ENCODE results near the gene SIPA1L2.

Gene SIPA1L2

DNA sequence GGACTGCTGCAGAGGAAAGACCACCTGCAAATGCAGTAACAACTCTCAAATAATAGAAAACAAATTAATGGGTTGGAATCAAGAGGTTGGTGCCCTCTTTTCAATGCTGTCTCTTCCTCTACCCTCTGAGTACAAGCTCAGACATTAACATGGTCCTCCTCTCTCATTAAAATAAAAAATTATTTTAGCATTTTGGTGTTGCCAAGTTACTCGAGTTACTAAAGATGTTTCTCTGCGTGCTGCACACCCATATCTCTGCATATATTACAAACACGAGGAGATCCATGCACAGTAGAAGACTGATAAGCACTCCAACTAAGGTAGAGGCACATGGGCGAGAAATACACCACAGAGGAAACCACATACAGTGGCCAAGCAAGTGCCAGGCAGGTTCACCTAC lies 21.5 kb downstream of the SIPA1L2 start (continued):
- TF ChIP-seq ZNF274 (IDR thresholded peaks at IDR 0.05; ENCODE audit: low read length), result no peak
- no peak for TF ChIP-seq ZNF274 (tag by site-specific recombination; IDR thresholded peaks at IDR 0.05; ENCODE audit: borderline replicate concordance)
- no peak for TF ChIP-seq ZNF10 (tag by site-specific recombination; IDR thresholded peaks at IDR 0.05)

DNA sequence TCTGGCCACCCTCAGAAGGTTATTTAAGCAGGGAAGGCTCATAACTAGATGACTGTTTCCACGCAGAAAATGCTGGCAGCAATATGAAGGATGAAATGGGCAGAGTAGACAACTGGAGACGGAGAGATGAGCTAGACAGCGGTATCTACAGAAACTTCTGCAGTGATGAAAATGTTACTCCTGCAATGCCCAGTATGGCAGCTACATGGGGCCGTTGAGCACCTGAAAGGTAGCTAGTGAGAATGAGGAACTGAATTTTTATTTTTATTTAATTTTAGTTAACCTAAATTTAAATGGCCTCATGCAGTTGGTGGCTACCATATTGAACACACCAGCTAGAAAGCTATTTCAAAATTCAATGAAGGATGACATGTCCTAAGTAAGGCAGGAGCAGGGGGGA lies 27.3 kb downstream of the SIPA1L2 start:
- CTCF ChIA-PET, result interaction anchor here (0.6 to 3.6 kb wide), 15 partner anchors 8 to 1069 kb away, joined by 3 to 22 read pairs (median 4); partner anchors contain the start of gene SIPA1L2
- no peak overlapping the region for H3K4me3 ChIP-seq (ENCODE audit: low read depth, low read length)
- POLR2A ChIA-PET, result interaction anchor here (1.0 kb wide), 1 partner anchor 25 kb away, joined by 4 read pairs; no protein-coding TSS in a partner anchor

DNA sequence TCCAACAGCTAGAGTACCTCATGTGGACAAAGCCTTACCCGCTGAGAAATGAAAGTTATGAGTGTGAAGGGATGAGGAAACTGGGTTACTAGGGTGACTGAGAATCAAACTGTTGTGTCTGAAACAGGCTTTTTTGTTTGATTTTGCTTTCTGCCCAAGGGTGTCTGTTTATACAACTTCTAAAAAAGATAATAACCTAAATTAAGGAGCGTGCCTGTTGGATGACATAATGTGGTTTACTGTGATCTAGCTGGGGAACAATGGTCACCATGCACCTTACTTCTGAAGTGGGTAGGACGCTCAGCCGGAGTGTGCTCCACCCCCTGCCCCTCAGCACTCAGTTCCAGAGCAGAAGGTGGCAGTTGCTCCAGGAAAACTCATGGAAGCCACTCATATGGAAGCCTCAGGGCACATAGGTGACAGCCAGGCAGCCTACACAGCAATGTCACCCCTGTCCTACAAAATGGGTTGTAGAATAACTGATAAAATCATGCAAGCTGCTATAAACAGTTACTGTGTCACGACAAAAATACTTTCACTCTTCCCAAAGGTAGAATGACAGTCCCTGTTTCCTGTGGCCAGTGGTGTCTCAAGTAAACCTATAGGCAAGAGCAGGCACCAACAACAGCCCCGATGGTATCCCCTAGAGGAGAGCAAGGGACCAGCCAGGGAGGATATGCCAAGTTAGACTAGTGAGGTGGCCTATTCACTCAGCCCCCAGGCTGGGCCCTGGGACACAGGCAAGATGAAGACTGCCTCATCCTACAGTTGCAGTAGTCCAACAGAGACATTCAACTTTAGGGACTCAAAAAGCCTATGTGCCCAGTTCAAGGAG lies 29.3 kb downstream of the SIPA1L2 start:
- CTCF ChIA-PET, result interaction anchor here (0.6 to 3.6 kb wide), 9 partner anchors 8 to 1297 kb away, joined by 3 to 24 read pairs (median 4); partner anchors contain the start of gene SIPA1L2
- H3K36me3 ChIP-seq (ENCODE audit: control insufficient read depth in 2 of 2, insufficient read depth in 1 of 2, low read length in 2 of 2), result peaks cover 0 to 4% of the 10 kb centered on the region in 2 experiments; a peak in 1 of 3 replicates
- POLR2A ChIA-PET, result interaction anchor here (1.3 to 3.2 kb wide), 4 partner anchors 14 to 44 kb away, joined by 6 to 14 read pairs (median 8); no protein-coding TSS in a partner anchor
- TF ChIP-seq ZNF394 (tag by site-specific recombination; IDR thresholded peaks at IDR 0.05; ENCODE audit: borderline replicate concordance) (peak; percentile 61), ZNF610 (tag by site-specific recombination; IDR thresholded peaks at IDR 0.05; ENCODE audit: borderline replicate concordance) (peak; percentile 41; the same call in 1 of the 2 replicates), GLIS1 (tag by site-specific recombination; IDR thresholded peaks at IDR 0.05) (peak; percentile 45; the same call in 1 of the 2 replicates), KLF8 (tag by site-specific recombination; IDR thresholded peaks at IDR 0.05) (peak; percentile 83), ZNF324 (tag by site-specific recombination; IDR thresholded peaks at IDR 0.05) (peak; percentile 43; the same call in 1 of the 2 replicates), ZNF174 (tag by site-specific recombination; IDR thresholded peaks at IDR 0.05) (no peak), ZNF214 (tag by site-specific recombination; IDR thresholded peaks at IDR 0.05; ENCODE audit: borderline replicate concordance) (no peak), SCRT1 (tag by site-specific recombination; IDR thresholded peaks at IDR 0.05; ENCODE audit: borderline replicate concordance) (peak; percentile 66; the same call in 1 of the 2 replicates)
- TF ChIP-seq, protein P1, sequence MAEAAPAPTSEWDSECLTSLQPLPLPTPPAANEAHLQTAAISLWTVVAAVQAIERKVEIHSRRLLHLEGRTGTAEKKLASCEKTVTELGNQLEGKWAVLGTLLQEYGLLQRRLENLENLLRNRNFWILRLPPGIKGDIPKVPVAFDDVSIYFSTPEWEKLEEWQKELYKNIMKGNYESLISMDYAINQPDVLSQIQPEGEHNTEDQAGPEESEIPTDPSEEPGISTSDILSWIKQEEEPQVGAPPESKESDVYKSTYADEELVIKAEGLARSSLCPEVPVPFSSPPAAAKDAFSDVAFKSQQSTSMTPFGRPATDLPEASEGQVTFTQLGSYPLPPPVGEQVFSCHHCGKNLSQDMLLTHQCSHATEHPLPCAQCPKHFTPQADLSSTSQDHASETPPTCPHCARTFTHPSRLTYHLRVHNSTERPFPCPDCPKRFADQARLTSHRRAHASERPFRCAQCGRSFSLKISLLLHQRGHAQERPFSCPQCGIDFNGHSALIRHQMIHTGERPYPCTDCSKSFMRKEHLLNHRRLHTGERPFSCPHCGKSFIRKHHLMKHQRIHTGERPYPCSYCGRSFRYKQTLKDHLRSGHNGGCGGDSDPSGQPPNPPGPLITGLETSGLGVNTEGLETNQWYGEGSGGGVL (tag by site-specific recombination; IDR thresholded peaks at IDR 0.05), result peak; percentile 51; the same call in 1 of the 2 replicates
- TF ChIP-seq, protein P2, sequence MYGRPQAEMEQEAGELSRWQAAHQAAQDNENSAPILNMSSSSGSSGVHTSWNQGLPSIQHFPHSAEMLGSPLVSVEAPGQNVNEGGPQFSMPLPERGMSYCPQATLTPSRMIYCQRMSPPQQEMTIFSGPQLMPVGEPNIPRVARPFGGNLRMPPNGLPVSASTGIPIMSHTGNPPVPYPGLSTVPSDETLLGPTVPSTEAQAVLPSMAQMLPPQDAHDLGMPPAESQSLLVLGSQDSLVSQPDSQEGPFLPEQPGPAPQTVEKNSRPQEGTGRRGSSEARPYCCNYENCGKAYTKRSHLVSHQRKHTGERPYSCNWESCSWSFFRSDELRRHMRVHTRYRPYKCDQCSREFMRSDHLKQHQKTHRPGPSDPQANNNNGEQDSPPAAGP (tag by site-specific recombination; IDR thresholded peaks at IDR 0.05), result no peak
- TF ChIP-seq, protein P3, sequence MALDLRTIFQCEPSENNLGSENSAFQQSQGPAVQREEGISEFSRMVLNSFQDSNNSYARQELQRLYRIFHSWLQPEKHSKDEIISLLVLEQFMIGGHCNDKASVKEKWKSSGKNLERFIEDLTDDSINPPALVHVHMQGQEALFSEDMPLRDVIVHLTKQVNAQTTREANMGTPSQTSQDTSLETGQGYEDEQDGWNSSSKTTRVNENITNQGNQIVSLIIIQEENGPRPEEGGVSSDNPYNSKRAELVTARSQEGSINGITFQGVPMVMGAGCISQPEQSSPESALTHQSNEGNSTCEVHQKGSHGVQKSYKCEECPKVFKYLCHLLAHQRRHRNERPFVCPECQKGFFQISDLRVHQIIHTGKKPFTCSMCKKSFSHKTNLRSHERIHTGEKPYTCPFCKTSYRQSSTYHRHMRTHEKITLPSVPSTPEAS (tag by site-specific recombination; IDR thresholded peaks at IDR 0.05), result peak; percentile 15; the same call in 1 of the 2 replicates
- TF ChIP-seq, protein P4, sequence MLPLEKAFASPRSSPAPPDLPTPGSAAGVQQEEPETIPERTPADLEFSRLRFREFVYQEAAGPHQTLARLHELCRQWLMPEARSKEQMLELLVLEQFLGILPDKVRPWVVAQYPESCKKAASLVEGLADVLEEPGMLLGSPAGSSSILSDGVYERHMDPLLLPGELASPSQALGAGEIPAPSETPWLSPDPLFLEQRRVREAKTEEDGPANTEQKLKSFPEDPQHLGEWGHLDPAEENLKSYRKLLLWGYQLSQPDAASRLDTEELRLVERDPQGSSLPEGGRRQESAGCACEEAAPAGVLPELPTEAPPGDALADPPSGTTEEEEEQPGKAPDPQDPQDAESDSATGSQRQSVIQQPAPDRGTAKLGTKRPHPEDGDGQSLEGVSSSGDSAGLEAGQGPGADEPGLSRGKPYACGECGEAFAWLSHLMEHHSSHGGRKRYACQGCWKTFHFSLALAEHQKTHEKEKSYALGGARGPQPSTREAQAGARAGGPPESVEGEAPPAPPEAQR (tag by site-specific recombination; IDR thresholded peaks at IDR 0.05), result no peak
- TF ChIP-seq, protein P5, sequence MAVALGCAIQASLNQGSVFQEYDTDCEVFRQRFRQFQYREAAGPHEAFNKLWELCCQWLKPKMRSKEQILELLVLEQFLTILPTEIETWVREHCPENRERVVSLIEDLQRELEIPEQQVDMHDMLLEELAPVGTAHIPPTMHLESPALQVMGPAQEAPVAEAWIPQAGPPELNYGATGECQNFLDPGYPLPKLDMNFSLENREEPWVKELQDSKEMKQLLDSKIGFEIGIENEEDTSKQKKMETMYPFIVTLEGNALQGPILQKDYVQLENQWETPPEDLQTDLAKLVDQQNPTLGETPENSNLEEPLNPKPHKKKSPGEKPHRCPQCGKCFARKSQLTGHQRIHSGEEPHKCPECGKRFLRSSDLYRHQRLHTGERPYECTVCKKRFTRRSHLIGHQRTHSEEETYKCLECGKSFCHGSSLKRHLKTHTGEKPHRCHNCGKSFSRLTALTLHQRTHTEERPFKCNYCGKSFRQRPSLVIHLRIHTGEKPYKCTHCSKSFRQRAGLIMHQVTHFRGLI (tag by site-specific recombination; IDR thresholded peaks at IDR 0.05), result peak; percentile 25; the same call in 1 of the 2 replicates

More for the DNA sequence above, 27.3 kb downstream of the SIPA1L2 start:
- Histone ChIP-seq H3K9me3 (ENCODE audit: control insufficient read depth, insufficient read depth, low read depth, low read length) (no peaks in the 10 kb centered on the region), H3K27ac (ENCODE audit: extremely low read depth, low read depth, low read length) (no peak overlapping the region), H3K36me3 (ENCODE audit: control insufficient read depth in 2 of 2, insufficient read depth in 1 of 2, low read length in 2 of 2) (peaks cover 0 to 4% of the 10 kb centered on the region in 2 experiments; a peak in 1 of 3 replicates), H3K4me1 (ENCODE audit: control insufficient read depth, insufficient read depth, low read length) (peaks cover 27% of the 10 kb centered on the region)
- no peak for TF ChIP-seq ZNF654 (tag by site-specific recombination; IDR thresholded peaks at IDR 0.05; ENCODE audit: low read depth)
- TF ChIP-seq, protein P6, sequence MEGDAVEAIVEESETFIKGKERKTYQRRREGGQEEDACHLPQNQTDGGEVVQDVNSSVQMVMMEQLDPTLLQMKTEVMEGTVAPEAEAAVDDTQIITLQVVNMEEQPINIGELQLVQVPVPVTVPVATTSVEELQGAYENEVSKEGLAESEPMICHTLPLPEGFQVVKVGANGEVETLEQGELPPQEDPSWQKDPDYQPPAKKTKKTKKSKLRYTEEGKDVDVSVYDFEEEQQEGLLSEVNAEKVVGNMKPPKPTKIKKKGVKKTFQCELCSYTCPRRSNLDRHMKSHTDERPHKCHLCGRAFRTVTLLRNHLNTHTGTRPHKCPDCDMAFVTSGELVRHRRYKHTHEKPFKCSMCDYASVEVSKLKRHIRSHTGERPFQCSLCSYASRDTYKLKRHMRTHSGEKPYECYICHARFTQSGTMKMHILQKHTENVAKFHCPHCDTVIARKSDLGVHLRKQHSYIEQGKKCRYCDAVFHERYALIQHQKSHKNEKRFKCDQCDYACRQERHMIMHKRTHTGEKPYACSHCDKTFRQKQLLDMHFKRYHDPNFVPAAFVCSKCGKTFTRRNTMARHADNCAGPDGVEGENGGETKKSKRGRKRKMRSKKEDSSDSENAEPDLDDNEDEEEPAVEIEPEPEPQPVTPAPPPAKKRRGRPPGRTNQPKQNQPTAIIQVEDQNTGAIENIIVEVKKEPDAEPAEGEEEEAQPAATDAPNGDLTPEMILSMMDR (tag by site-specific recombination; IDR thresholded peaks at IDR 0.05), result 0 out of 2 replicates have a peak, but pooled peaks have one; percentile 7
- no peak for TF ChIP-seq ZBTB1 (tag by site-specific recombination; IDR thresholded peaks at IDR 0.05)
- no peak for TF ChIP-seq KLF9 (tag by site-specific recombination; IDR thresholded peaks at IDR 0.05; ENCODE audit: low read depth)
- TF ChIP-seq ZNF707 (tag by site-specific recombination; IDR thresholded peaks at IDR 0.05), result no peak
- TF ChIP-seq KLF16 (tag by site-specific recombination; IDR thresholded peaks at IDR 0.05), result no peak
- no peak for TF ChIP-seq ZNF664 (tag by site-specific recombination; IDR thresholded peaks at IDR 0.05)
- TF ChIP-seq ZNF473 (tag by site-specific recombination; IDR thresholded peaks at IDR 0.05), result no peak

More for the DNA sequence above, 29.3 kb downstream of the SIPA1L2 start:
- Histone ChIP-seq H3K9me3 (ENCODE audit: control insufficient read depth, insufficient read depth, low read depth, low read length) (no peaks in the 10 kb centered on the region), H3K4me3 (ENCODE audit: low read depth, low read length) (no peak overlapping the region), H3K4me1 (ENCODE audit: control insufficient read depth, insufficient read depth, low read length) (peaks cover 30% of the 10 kb centered on the region), H3K27ac (ENCODE audit: extremely low read depth, low read depth, low read length) (peak overlapping the region; percentile 65; the same call in 1 of the 2 replicates)

Data from HEK293 (cell line).